Keratinocyte (primary cell): Measurements from ENCODE around the gene DDX54. TPM values are rescaled to one million over a fixed set of nuclear protein-coding genes. Genes with fewer than 3 reads are reported as not detected.

Experiments
- DNase-seq: peaks from one replicate; pipeline ENCODE4 v3.0.0-alpha.2; 2011; ENCODE audit warnings: low read depth, missing footprints, low spot score
- FAIRE-seq: peaks from 2 replicates; lab custom pipeline; 2011; peaks lifted over from hg19 to GRCh38; lab: Jason Lieb, UNC
- H2AFZ ChIP-seq: 2 replicates; pipeline ENCODE4 v1.6.0; 2012; ENCODE audit warnings: low read length, control low read depth, inconsistent platforms; ENCODE audit not compliant: control insufficient read depth
- H3K27ac ChIP-seq: 2 replicates; pipeline ENCODE4 v1.5.1; 2011; ENCODE audit warnings: low read length; ENCODE audit not compliant: control insufficient read depth, insufficient read depth
- H3K27me3 ChIP-seq: 3 replicates; pipeline ENCODE4 v1.6.0; 2011; ENCODE audit warnings: low read length; ENCODE audit not compliant: control insufficient read depth, insufficient read depth; ENCODE audit errors: extremely low read depth
- H3K36me3 ChIP-seq, 2 experiments: 2 replicates in 1 of 2; 3 replicates in 1 of 2; pipeline ENCODE4 v1.5.1; 2011; ENCODE audit warnings: low read length in 2 of 2, mild to moderate bottlenecking in 1 of 2; ENCODE audit not compliant: control insufficient read depth in 2 of 2, insufficient read depth in 2 of 2; ENCODE audit errors: extremely low read depth in 1 of 2
- H3K4me1 ChIP-seq: 3 replicates; pipeline ENCODE4 v1.5.1; 2011; ENCODE audit warnings: low read length; ENCODE audit not compliant: control insufficient read depth, insufficient read depth; ENCODE audit errors: extremely low read depth
- H3K4me2 ChIP-seq: 3 replicates; pipeline ENCODE4 v1.6.0; 2011; ENCODE audit warnings: low read depth, low read length; ENCODE audit not compliant: control insufficient read depth, insufficient read depth; ENCODE audit errors: extremely low read depth
- H3K4me3 ChIP-seq, 3 experiments: fragments of 200-600 bp in 1 of 3; sonication (generic) in 1 of 3; 2 replicates in 2 of 3; 3 replicates in 1 of 3; pipeline ENCODE4 v1.5.1; 2011 to 2016; ENCODE audit warnings: low read length in 3 of 3, mild to moderate bottlenecking in 3 of 3, control low read depth in 2 of 3, inconsistent platforms in 1 of 3, low read depth in 1 of 3, mixed read lengths in 1 of 3, mixed run types in 1 of 3, moderate library complexity in 1 of 3; ENCODE audit not compliant: control insufficient read depth in 2 of 3, insufficient read depth in 2 of 3; ENCODE audit errors: extremely low read depth in 1 of 3
- H3K79me2 ChIP-seq: 2 replicates; pipeline ENCODE4 v1.6.0; 2012; ENCODE audit warnings: low read length; ENCODE audit not compliant: control insufficient read depth, insufficient read depth
- H3K9ac ChIP-seq: 3 replicates; pipeline ENCODE4 v1.6.0; 2011; ENCODE audit warnings: low read length; ENCODE audit not compliant: control insufficient read depth, insufficient read depth; ENCODE audit errors: extremely low read depth
- H3K9me1 ChIP-seq: 3 replicates; pipeline ENCODE4 v1.6.0; 2011; ENCODE audit warnings: low read length; ENCODE audit not compliant: control insufficient read depth, insufficient read depth; ENCODE audit errors: extremely low read depth
- H3K9me3 ChIP-seq: 2 replicates; pipeline ENCODE4 v1.5.1; 2012; ENCODE audit warnings: low read depth, low read length; ENCODE audit not compliant: control insufficient read depth
- H4K20me1 ChIP-seq: 3 replicates; pipeline ENCODE4 v1.6.0; 2011; ENCODE audit warnings: low read length; ENCODE audit not compliant: control insufficient read depth, insufficient read depth; ENCODE audit errors: extremely low read depth
- CTCF ChIP-seq, 3 experiments: IDR thresholded peaks in 1 of 3; conservative IDR thresholded peaks in 1 of 3; optimal IDR thresholded peaks in 1 of 3; 2 replicates in 2 of 3; 3 replicates in 1 of 3; pipeline versions ENCODE3 to v1.5.1; 2011; ENCODE audit warnings: low read length in 3 of 3, mild to moderate bottlenecking in 3 of 3, moderate library complexity in 2 of 3, control low read depth in 1 of 3, inconsistent platforms in 1 of 3; ENCODE audit not compliant: insufficient read depth in 2 of 3; ENCODE audit errors: extremely low read depth in 1 of 3
- EZH2 ChIP-seq: IDR thresholded peaks from one replicate; pipeline ENCODE4 v1.6.1; 2012; ENCODE audit warnings: inconsistent platforms, mild to moderate bottlenecking, low read length, moderate library complexity
- dilution Hi-C: fragments of 300-500 bp; cut with MboI; formaldehyde crosslinking; loops from one replicate; pipeline ENCODE4 v1.7.0; 2020; ENCODE audit warnings: low sequenced_read_pairs; ENCODE audit not compliant: extremely low pct_ligation_motif_present
- polyA plus RNA-seq, 5 experiments: library from polyadenylated mRNA; depleted of rRNA in 3 of 5; stranded (reverse) in 3 of 5; stranded (forward) in 1 of 5; unstranded in 1 of 5; fragments of >200 nt; gene quantifications; 1 replicate in 1 of 5; 2 replicates in 3 of 5; 3 replicates in 1 of 5; pipeline versions ENCODE4 v1.2.1 to v1.2.3, GENCODE V29; 2011 to 2012; ENCODE audit warnings: missing spikeins in 2 of 5, low read depth in 1 of 5, low replicate concordance in 1 of 5

DDX54 gene
- polyA plus RNA-seq, 1 donor (not counting 4 experiments of a cell fraction or from before 2014, with no cell fraction given), result 44.6 TPM

DNA sequence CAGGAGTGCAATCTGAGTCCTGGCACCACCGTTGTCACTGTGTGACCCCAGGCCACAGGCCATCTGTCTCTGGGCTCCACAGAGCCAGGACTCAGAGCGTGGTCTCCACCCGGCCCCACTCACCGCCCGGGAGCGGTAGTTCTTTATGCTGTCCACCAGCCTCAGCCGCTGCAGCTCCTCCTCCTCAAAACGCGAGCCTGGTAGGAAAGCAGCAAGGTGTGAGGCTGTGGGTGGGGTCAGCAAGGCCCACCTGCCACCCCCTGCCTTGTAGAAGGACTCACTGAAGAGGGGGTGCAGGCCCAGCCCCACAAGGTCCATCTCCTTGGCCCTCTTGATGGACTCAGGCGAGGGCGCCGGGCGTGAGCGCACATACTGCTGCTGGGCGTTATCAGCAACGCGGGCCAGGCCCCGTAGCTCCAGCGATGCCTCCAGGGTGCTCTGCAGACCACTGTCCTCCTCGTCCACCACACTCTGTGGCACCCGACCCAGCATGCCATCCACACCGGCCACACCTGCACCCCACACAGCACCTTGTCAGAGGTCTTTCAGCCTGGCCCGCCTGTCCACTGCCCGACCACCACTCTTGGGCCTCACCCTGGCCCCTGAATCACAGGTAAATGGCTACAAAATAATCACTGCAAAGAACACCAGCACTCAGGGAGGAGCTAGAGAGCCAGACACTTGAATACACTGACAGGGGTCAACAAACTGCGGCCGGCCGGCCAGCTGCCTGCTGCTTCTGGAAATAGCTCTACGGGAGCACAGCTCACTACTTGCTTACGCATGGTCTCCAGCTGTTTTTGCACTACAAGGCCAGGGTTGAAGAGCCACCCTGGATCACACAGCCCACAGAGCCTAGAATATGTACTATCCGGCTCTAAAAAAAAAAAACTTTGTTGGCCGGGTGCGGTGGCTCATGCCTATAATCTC lies 19.5 kb downstream of the DDX54 start:
- Histone ChIP-seq H3K9me3 (no peaks in the 10 kb centered on the region), H3K4me1 (no peaks in the 10 kb centered on the region), H3K79me2 (no peaks in the 10 kb centered on the region), H3K4me3 (no peak overlapping the region), H3K9ac (no peak overlapping the region), H2AFZ (no peak overlapping the region), H3K4me2 (no peak overlapping the region), H4K20me1 (no peaks in the 10 kb centered on the region), H3K9me1 (no peaks in the 10 kb centered on the region), H3K27ac (no peak overlapping the region), H3K27me3 (no peaks in the 10 kb centered on the region), H3K36me3 (peaks cover 42 to 43% of the 10 kb centered on the region in 2 experiments)
- no peak for DNase-seq
- no peak for TF ChIP-seq EZH2
- no peak for TF ChIP-seq CTCF (optimal IDR thresholded peaks at IDR 0.05 in 1 of 3, IDR thresholded peaks at IDR 0.05 in 1 of 3, conservative IDR thresholded peaks at IDR 0.05 in 1 of 3; ENCODE audit: extremely low read depth in 1 of 3, insufficient read depth in 2 of 3, low read length in 3 of 3)
- no peak for FAIRE-seq
- dilution Hi-C loops, result loop anchor here (25.0 kb wide), 1 partner anchor 103 kb away; the partner anchor contains the start of gene DTX1

- no peaks in the 10 kb centered on the region for H3K9me3 ChIP-seq
- peaks cover 38 to 39% of the 10 kb centered on the region in 2 experiments for H3K36me3 ChIP-seq
- no peaks in the 10 kb centered on the region for H4K20me1 ChIP-seq
- peaks cover 3% of the 10 kb centered on the region for H3K4me1 ChIP-seq
- H3K4me3 ChIP-seq, result no peak overlapping the region
- H3K9ac ChIP-seq, result no peak overlapping the region
- no peaks in the 10 kb centered on the region for H3K79me2 ChIP-seq
- no peak overlapping the region for H3K4me2 ChIP-seq
- no peak for TF ChIP-seq EZH2
- TF ChIP-seq CTCF (optimal IDR thresholded peaks at IDR 0.05 in 1 of 3, IDR thresholded peaks at IDR 0.05 in 1 of 3, conservative IDR thresholded peaks at IDR 0.05 in 1 of 3; ENCODE audit: extremely low read depth in 1 of 3, insufficient read depth in 2 of 3, low read length in 3 of 3), result no peak
- no peaks in the 10 kb centered on the region for H3K9me1 ChIP-seq
- FAIRE-seq (no peak), DNase-seq (no peak)
- no peak overlapping the region for H2AFZ ChIP-seq
- H3K27ac ChIP-seq, result no peak overlapping the region
- no peaks in the 10 kb centered on the region for H3K27me3 ChIP-seq
- dilution Hi-C loops, result loop anchor here (25.0 kb wide), 1 partner anchor 102 kb away; the partner anchor contains the start of gene DTX1
Observed at GRCh38 chr12:113164014-113164413, 21.3 kb downstream of the DDX54 start.
